Right lobe of liver (tissue), 4 donors: ENCODE data around the gene OR7G1.

Experiments
- POLR2A ChIP-seq: fragments of 450-650 bp; IDR thresholded peaks from one replicate; pipeline ENCODE4 v1.6.1; 2017; ENCODE audit warnings: antibody characterized with exemption, mild to moderate bottlenecking
- TF ChIP-seq, protein P1 (sequence below), 4 donors: fragments of 200-600 bp in 3 of 4; fragments of 450-650 bp in 1 of 4; IDR thresholded peaks; one replicate each; pipeline versions ENCODE4 v1.5.1 to v1.8.0; 2016 to 2022; ENCODE audit warnings: antibody characterized with exemption in 4 of 4, mild to moderate bottlenecking in 2 of 4
- donor health status: DM: no; HTN: no; CAD: no.
- donor health status: DM: no; HTN: no; CAD: no.
- donor health status: DM: no; HTN: yes; CAD: no.

DNA sequence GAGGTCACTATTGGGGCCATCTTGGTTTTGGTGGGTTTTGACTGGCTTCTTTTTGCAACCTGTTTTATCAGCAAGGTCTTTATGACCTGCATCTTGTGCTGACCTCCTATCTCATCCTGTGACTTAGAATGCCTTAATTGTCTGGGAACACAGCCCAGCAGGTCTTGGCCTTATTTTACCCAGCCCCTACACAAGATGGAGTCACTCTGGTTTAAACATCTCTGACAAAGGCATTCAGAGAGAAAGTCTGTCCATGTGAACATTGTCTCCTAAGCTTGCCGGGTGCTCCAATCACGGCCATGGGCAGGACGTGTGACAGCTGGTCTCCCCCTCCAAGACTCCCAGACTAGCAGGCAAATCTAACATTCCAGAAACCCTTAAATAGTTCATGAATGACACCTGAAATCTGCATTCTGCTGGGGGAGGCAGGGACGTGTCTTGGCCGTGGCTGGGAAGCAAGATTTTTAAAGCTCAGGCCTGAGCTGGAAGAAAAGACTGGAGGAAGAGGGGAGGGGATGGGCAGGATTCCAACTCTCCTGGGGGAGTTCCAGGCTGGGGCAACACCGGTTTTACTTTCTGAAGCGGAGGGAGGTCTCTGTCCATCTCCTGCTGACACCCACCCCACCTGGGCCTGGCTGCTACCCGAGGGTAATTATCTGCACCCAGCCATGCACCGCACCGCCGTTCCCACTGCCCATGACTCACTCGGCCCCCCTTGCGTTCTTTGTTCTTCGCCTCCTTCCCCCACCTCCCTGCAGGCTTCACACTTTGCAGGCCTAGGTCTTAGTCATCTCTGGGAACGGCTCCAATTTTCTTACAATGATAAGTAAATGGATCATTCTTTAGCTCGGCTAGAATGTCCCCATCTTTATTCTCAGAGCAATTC, 40.3 kb downstream of the OR7G1 start:
- TF ChIP-seq POLR2A: no peak
- TF ChIP-seq, protein P1, sequence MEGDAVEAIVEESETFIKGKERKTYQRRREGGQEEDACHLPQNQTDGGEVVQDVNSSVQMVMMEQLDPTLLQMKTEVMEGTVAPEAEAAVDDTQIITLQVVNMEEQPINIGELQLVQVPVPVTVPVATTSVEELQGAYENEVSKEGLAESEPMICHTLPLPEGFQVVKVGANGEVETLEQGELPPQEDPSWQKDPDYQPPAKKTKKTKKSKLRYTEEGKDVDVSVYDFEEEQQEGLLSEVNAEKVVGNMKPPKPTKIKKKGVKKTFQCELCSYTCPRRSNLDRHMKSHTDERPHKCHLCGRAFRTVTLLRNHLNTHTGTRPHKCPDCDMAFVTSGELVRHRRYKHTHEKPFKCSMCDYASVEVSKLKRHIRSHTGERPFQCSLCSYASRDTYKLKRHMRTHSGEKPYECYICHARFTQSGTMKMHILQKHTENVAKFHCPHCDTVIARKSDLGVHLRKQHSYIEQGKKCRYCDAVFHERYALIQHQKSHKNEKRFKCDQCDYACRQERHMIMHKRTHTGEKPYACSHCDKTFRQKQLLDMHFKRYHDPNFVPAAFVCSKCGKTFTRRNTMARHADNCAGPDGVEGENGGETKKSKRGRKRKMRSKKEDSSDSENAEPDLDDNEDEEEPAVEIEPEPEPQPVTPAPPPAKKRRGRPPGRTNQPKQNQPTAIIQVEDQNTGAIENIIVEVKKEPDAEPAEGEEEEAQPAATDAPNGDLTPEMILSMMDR (IDR thresholded peaks at IDR 0.05): no peak
